HL-60/S4 treated with phorbol 12-myristate 13-acetate at 8.2 ng/mL for 4 days and 3 days (cell line): Measurements from ENCODE around the gene ITPR3.
"Not testable (repeated sequence)": the region's sequence is repeated elsewhere in the genome, so short reads cannot be mapped to it uniquely, and the experiment has no call there.

Source experiments
- in situ Hi-C: fragments of 300-500 bp; cut with MboI; formaldehyde crosslinking; loops from 2 replicates; pipeline ENCODE4 v1.15.0; 2022; ENCODE audit warnings: low sequenced_read_pairs

ITPR3 gene

GRCh38 chr6:33590531-33591198 is 30.5 kb upstream of the ITPR3 start:
- in situ Hi-C loops = no loop called here

- in situ Hi-C loops = no loop called here
Observed at GRCh38 chr6:33591424-33592032, 29.6 kb upstream of the ITPR3 start.

GRCh38 chr6:33592280-33592594 is 28.9 kb upstream of the ITPR3 start:
- in situ Hi-C loops = no loop called here

DNA sequence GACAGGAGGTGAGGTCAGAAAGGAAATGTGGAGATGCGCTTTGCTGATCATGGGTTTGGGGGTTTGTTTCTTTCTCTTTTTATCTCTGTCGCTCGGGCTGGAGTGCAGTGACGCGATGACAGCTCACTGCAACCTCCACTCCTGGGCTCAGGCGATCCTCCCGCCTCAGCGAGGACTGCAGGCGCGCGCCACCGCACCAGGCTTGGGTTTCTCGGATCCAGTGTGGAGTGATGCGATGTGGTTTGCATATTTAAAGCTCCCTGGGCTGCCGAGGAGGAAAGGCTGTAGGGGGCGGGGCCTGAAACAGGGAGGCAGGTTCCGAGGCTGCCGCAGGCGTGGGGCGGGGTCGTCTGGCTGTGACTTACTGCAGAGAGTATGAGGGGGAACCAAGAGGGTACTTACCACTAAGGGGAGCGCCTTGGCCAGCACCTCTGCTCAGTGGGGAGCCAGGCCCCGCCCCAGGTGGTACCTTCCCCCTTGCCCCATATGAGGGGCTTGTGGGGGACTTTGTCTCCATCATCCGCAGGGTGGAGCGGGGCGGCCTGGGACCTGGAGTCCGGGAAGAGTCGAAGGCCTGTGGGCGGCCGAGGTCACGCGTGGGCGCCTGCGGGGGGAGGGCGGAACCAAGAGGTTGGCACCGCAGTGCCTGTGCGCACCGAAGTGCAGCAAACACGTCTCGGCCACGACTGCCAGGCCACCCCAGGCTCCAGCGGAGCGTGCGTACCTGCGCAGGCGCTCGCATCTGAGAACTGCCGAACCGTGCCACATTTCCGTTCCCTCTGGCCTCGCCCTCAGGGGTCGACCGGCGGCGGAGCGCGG is 28.3 kb upstream of the ITPR3 start:
- in situ Hi-C loops = no loop called here

GRCh38 chr6:33593414-33593727 is 27.8 kb upstream of the ITPR3 start:
- in situ Hi-C loops = no loop called here

DNA sequence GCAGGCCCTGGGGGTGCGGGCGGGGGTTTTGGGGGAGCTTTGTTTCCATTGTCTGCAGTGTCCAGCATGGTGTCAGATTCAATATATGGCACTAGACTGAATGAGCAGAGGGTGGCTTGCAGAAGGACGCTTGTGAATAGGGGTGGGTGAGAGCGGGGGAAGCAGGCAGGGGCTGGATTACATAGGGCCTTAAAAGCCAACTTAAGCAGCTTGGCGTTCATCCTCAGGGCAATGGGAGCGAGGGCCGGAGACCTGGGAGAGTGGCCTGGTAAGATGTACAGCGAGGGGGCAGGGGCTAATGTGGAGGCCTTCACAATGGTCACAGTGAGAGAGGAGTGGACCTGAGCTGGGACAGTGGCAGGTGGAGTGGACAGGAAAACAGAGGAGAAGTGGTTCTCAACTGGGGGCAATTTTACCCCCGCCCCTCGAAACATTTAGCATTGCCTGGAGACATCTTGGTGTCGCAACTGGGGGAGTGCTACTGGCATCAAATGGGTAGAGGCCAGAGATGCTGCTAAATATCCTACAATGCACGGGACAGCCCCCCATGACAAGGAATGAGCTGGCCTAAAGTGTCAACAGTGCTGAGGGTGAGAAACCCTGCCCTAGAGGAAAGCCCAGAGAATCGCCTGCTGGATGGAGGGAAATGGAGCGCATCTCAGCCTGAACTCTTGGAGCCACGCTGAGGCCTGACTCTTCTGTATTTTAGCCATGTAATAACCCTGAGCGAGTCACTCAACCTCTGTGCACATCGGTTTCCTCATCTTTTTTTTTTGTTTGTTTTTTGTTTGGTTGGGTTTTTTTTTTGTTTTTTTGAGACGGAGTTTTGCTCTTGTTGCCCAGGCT is 25.9 kb upstream of the ITPR3 start:
- in situ Hi-C loops = no loop called here

DNA sequence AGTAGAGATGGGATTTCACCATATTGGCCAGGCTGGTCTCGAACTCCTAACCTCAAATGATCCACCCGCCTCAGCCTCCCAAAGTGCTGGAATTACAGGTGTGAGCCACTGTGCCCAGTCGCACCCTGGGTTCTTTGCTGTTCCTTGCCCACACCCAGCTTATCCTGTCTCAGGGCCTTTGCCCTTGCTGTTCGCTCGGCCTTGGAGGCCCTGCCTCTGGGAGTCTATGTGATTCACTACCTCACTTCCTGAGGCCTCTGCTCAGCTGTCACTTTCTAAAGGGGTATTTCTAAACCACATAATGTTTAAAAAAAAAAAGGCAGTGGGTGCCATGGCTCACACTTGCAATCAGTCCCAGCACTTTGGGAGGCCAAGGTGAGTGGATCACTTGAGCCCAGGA is 24.2 kb upstream of the ITPR3 start:
- in situ Hi-C loops = not testable (repeated sequence)

- in situ Hi-C loops = no loop called here
Observed at GRCh38 chr6:33597551-33598322, 23.4 kb upstream of the ITPR3 start.

GRCh38 chr6:33599413-33599938 is 21.6 kb upstream of the ITPR3 start:
- in situ Hi-C loops = no loop called here

DNA sequence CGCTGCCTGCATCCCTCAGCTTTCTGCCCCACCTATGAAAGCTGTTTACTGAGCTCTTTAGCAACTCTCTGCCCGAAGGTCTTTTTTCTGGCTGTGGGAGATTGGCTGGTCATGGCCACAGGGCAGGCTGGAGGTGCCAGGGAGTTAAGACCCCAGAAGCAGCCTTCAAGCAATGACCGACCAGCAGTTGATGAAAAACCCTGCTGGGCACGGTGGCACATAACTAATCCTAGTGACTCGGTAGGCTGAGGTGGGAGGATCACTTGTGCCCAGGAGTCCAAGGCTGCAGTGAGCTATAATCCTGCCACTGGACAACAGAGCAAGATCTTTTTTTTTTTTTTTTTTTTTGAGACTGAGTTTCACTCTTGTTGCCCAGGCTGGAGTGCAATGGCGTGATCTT is 20.4 kb upstream of the ITPR3 start:
- in situ Hi-C loops = no loop called here

DNA sequence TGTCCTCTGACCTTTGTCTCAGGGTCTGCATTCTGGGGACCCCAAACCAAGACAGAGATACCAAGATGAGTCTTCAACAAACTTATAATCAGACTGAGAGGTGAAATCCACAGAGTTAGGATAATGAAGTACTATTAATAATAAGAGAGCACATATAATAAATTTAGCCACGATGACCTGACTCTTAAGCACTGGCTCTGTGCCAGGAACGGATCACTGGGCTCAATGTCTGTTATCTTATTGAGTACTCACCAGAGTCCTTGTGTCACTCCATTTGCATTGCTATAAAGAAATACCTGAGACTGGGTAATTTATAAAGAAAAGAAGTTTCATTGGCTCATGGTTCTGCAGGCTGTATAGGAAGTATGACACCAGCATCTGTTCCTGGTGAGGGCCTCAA is 18.9 kb upstream of the ITPR3 start:
- in situ Hi-C loops = no loop called here

- in situ Hi-C loops = no loop called here
Observed at GRCh38 chr6:33604941-33605854, 15.9 kb upstream of the ITPR3 start.

DNA sequence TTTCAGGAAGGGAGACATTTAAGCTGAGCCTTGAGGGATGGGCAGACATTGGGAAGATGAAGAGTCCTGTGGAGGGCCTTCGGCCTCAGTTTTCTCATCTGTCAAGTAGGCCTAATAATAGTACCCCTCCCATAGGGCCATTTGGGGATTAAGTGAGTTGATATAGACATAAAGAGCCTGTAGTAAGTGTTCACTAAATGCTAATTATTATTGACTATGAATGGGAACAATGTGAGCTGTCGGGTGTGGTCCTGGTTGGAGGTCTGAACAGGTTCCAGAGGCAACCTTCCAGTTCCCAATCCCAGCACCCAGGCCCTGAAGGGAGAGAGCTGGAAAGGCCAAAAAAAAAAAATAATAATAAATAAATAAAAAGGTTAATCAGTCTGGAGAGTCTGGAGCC is 14.5 kb upstream of the ITPR3 start:
- in situ Hi-C loops = no loop called here

DNA sequence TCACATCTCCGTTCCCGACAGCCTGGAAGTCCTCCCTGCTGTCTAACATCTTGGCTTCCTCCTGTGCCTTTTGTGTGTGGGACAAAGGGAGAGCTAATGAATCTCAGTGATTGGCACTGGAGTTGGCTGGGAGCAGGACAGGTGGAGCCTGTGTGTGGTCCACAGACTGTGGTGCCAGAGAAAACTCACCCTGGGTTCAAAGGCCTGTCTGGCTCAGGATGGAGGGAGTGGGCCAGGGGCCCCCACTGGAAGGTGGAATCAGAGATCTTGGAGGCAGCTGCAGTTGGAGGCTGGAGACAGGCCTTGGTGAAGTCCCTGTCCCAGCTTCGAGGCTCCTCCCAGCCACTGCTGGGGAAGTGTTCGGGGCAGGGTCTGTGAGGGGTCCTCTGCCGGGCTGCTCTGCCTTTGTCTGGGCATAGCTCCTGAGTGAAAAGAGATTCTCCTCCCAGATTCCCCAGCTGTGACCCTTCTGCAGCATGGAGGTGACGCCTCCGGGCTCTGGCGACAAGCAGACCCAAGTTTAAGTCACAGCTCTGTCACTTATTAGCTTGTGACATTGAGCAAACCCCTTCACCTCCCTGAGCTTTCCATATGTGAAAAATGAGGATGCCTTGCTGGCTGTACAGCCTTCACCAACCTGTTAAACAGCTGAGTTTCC is 13.9 kb upstream of the ITPR3 start:
- in situ Hi-C loops = no loop called here

DNA sequence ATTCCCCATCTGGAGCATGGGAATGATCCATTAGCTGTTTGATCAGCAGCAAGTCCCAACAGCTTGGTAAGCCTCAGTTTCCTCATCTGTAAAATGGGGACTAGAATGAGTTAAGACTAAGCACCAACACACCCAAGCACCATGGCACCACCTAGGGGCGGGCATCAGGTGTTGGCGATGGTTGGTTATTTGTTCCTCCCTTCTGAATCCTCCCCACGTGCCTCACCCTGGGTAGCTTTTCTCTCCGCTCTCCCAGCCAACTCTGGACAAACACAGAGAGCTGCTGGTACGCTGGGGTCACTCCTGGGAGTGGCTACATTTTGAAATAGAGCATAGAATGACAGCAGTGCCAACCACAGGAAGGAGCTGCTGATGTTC is 13.3 kb upstream of the ITPR3 start:
- in situ Hi-C loops = no loop called here

DNA sequence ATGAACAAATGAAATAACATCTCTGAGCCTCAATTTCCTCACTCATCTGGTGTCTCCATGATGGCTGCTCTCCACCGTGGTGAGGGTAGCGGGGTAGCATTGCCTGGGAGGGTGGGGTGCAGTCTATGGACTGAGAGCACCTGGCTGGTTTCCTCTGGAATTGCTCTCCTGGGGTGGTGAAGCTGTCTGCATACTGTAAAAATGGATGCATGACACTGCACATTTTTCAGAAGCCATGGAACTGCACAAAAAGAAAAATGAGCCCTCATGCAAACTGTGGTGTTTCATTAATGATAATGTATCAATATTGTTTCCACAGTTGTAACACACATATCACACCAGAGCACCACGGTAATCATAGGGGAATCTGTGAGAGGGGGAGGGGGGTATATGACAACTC is 12.1 kb upstream of the ITPR3 start:
- in situ Hi-C loops = no loop called here

DNA sequence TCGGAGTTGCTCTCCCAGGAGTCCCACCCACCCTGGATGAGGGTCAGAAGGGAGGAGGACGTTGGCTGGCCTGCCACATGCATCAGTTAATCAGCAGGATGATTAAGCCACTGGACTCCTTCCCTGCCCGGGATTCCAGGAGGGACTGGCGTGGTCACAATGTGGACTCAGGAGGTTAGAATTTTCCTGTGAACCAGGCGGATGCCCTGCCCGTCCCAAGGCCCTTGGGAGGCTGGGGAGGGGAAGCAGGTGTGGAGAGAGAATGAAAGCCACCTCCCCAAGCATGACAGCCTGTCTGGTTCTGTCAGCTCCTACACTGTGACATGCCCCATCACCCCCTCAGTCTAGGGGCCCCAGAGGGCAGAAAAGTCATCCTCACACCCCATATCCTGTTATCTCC is 11.6 kb upstream of the ITPR3 start:
- in situ Hi-C loops = no loop called here

DNA sequence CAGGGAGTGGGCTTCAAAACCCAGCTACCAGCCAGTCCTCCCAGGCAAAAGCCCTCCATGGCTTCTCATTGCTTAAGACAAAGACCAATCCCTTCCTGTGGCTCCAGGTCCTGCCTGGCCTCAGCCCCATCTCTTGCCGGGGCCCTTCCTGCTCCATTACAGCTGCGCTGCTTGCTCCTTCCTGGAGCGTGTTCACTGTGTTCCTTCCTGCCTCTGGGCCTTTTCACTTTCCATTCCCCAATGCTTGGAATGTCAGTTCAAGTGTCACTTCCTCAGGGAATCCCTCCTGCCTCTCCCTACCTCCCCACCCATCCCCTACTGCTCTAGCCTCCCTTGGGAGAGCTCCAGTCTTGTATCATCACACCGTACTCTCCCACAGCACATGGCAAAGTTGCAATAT is 11.1 kb upstream of the ITPR3 start:
- in situ Hi-C loops = no loop called here
